ENCODE data around the gene STK39. TPM values are rescaled to one million over a fixed set of nuclear protein-coding genes. Genes with fewer than 3 reads are reported as not detected.
"Not testable (repeated sequence)": the region's sequence is repeated elsewhere in the genome, so short reads cannot be mapped to it uniquely, and the experiment has no call there.

STK39 gene
- total and polyA plus RNA-seq, 2 donors (not counting 1 experiment from before 2014, with no cell fraction given), result 2.3 to 14.6 TPM

DNA sequence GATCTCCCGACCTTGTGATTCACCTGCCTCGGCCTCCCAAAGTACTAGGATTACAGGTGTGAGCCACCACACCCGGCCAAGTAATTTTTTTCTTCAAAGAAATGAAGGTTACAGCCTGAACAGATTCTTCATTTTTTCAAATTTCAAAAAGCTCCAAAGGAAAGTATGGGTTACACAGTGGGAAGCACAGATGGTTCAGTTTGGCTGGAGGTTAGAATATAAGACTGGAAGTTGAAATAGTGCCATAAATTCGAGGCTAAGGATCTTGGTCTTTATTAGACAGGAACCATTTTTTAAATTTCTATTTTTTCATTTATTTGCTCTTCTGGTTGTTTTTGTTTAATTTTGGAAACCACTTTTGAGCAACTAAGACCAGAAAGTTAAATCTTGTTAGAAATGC is 120.0 kb downstream of the STK39 start:
- Histone ChIP-seq H3K4me1 (ENCODE audit: control insufficient read depth in 2 of 2, insufficient read depth in 2 of 2, low read length in 2 of 2) (no peaks in the 10 kb centered on the region), H3K79me2 (ENCODE audit: control insufficient read depth, insufficient read depth, low read length) (no peaks in the 10 kb centered on the region), H3K9ac (ENCODE audit: low read length) (no peak overlapping the region), H3K36me3 (replicated peaks in 1 of 2; ENCODE audit: control extremely low read depth in 1 of 2, control insufficient read depth in 1 of 2, extremely low read depth in 1 of 2, insufficient read depth in 2 of 2, low read length in 1 of 2) (peaks cover 3 to 25% of the 10 kb centered on the region in 2 experiments), H2AFZ (ENCODE audit: insufficient read depth, low read depth, low read length, poor library complexity, severe bottlenecking) (no peak overlapping the region), H3K9me3 (ENCODE audit: control extremely low read depth in 1 of 3, control insufficient read depth in 2 of 3, insufficient read depth in 1 of 3, low read length in 2 of 3) (no peaks in the 10 kb centered on the region), H3K27ac (ENCODE audit: low read length in 2 of 2) (no peak overlapping the region), H3K4me3 (ENCODE audit: control extremely low read depth in 1 of 5, extremely low read depth in 1 of 5, insufficient read depth in 1 of 5, low read depth in 2 of 5, low read length in 4 of 5) (no peak overlapping the region), H3K4me2 (replicated peaks; ENCODE audit: low read depth, low read length, poor library complexity, severe bottlenecking) (no peak overlapping the region), H3K27me3 (replicated peaks in 1 of 4; ENCODE audit: control extremely low read depth in 1 of 4, control insufficient read depth in 3 of 4, insufficient read depth in 4 of 4, low read length in 3 of 4) (no peaks in the 10 kb centered on the region), H4K20me1 (ENCODE audit: control insufficient read depth, insufficient read depth, low read length, poor library complexity, severe bottlenecking) (no peaks in the 10 kb centered on the region)
- no peak for DNase-seq
- Mint-ChIP-seq H3K9me3 (ENCODE audit: insufficient read depth) (no peaks in the 10 kb centered on the region), H3K27me3 (no peaks in the 10 kb centered on the region), H3K27ac (no peak overlapping the region), H3K4me3 (no peak overlapping the region), H3K4me1 (no peaks in the 10 kb centered on the region)
- ATAC-seq (ENCODE audit: low read depth), result no peak
- no peak for TF ChIP-seq EZH2 (IDR thresholded peaks at IDR 0.05; ENCODE audit: borderline replicate concordance, insufficient read depth, low read depth, low read length, poor library complexity, severe bottlenecking)
- TF ChIP-seq, protein P1, sequence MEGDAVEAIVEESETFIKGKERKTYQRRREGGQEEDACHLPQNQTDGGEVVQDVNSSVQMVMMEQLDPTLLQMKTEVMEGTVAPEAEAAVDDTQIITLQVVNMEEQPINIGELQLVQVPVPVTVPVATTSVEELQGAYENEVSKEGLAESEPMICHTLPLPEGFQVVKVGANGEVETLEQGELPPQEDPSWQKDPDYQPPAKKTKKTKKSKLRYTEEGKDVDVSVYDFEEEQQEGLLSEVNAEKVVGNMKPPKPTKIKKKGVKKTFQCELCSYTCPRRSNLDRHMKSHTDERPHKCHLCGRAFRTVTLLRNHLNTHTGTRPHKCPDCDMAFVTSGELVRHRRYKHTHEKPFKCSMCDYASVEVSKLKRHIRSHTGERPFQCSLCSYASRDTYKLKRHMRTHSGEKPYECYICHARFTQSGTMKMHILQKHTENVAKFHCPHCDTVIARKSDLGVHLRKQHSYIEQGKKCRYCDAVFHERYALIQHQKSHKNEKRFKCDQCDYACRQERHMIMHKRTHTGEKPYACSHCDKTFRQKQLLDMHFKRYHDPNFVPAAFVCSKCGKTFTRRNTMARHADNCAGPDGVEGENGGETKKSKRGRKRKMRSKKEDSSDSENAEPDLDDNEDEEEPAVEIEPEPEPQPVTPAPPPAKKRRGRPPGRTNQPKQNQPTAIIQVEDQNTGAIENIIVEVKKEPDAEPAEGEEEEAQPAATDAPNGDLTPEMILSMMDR (IDR thresholded peaks at IDR 0.05), result no peak
- intact Hi-C loops (cut with micrococcal nuclease), result no loop called here
- CTCF ChIA-PET, result interaction anchor here (3.2 kb wide), 1 partner anchor 9 kb away, joined by 38 read pairs; no protein-coding TSS in a partner anchor
- POLR2A ChIA-PET, result no interaction called here
- WGBS (ENCODE audit: insufficient coverage), result 90% methylated on average over 2 of the region's 4 CpGs

DNA sequence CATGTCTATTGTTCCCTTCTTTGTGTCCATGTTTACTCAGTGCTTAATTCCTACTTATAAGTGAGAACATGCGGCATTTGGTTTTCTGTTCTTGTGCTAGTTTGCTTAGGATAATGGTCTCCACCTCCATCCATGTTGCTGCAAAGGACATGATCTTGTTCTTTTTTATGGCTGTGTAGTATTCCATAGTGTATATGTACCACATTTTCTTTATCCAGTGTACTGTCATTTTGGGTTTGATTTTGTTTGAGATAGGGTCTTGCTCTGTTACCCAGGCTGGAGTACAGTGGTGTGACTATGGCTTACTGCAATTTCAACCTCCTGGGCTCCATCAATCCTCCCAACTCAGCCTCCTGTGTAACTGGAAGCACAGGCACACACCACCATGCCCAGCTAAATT is 125.2 kb downstream of the STK39 start:
- DNase-seq; H3K27ac ChIP-seq (ENCODE audit: low read length in 2 of 2); H2AFZ ChIP-seq (ENCODE audit: insufficient read depth, low read depth, low read length, poor library complexity, severe bottlenecking); H3K27me3 Mint-ChIP-seq; H3K4me1 Mint-ChIP-seq; H3K9ac ChIP-seq (ENCODE audit: low read length); POLR2A ChIA-PET; H3K4me1 ChIP-seq (ENCODE audit: control insufficient read depth in 2 of 2, insufficient read depth in 2 of 2, low read length in 2 of 2); H3K4me3 ChIP-seq (ENCODE audit: control extremely low read depth in 1 of 5, extremely low read depth in 1 of 5, insufficient read depth in 1 of 5, low read depth in 2 of 5, low read length in 4 of 5); ATAC-seq (ENCODE audit: low read depth); H3K79me2 ChIP-seq (ENCODE audit: control insufficient read depth, insufficient read depth, low read length); intact Hi-C loops (cut with micrococcal nuclease); H3K9me3 ChIP-seq (ENCODE audit: control extremely low read depth in 1 of 3, control insufficient read depth in 2 of 3, insufficient read depth in 1 of 3, low read length in 2 of 3); H3K9me3 Mint-ChIP-seq (ENCODE audit: insufficient read depth); H4K20me1 ChIP-seq (ENCODE audit: control insufficient read depth, insufficient read depth, low read length, poor library complexity, severe bottlenecking); H3K27ac Mint-ChIP-seq; H3K27me3 ChIP-seq (replicated peaks in 1 of 4; ENCODE audit: control extremely low read depth in 1 of 4, control insufficient read depth in 3 of 4, insufficient read depth in 4 of 4, low read length in 3 of 4); H3K4me3 Mint-ChIP-seq; H3K4me2 ChIP-seq (replicated peaks; ENCODE audit: low read depth, low read length, poor library complexity, severe bottlenecking): not testable (repeated sequence)
- no CpG with 5 or more reads among the region's 1 CpG for WGBS (ENCODE audit: insufficient coverage)
- CTCF ChIA-PET, result interaction anchor here (6.0 kb wide), 1 partner anchor 1584 kb away, joined by 83 read pairs; no protein-coding TSS in a partner anchor
- H3K36me3 ChIP-seq (replicated peaks in 1 of 2; ENCODE audit: control extremely low read depth in 1 of 2, control insufficient read depth in 1 of 2, extremely low read depth in 1 of 2, insufficient read depth in 2 of 2, low read length in 1 of 2), result peaks cover 0 to 13% of the 10 kb centered on the region in 2 experiments

Measured in B cell (primary cell).